HG03025 (cell line): ENCODE data around the gene NTHL1.

Experiments used
- ATAC-seq: cut with Tn5 transposase; IDR thresholded peaks from one replicate; pipeline ENCODE4 v1.9.1; 2021; ENCODE audit warnings: mild to moderate bottlenecking, moderate library complexity; ENCODE audit not compliant: unreplicated experiment, low FRiP score

The NTHL1 gene

DNA sequence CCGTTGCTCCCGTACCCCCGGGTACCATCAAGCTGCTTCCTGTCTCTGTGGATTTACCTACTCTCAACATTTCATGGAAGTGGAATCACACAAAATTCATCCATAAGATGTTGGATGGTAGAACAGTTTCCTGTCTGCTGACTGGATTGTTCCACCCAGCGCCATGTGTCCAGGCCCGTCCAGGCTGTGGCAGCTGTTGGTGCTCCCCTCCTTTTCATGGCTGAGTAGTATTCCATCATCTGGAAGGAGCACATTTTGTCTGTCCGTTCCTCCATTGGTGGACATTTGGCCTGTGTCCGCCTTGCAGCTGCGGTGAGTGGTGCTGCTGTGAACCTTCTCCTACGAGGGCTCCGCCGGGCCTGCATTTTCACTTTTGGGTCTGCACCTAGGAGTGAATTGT is 18.5 kb upstream of the NTHL1 start:
- ATAC-seq: no peak

- ATAC-seq: no peak
These were observed 16.8 kb upstream of the NTHL1 start for GRCh38 chr16:2064368-2064945.

DNA sequence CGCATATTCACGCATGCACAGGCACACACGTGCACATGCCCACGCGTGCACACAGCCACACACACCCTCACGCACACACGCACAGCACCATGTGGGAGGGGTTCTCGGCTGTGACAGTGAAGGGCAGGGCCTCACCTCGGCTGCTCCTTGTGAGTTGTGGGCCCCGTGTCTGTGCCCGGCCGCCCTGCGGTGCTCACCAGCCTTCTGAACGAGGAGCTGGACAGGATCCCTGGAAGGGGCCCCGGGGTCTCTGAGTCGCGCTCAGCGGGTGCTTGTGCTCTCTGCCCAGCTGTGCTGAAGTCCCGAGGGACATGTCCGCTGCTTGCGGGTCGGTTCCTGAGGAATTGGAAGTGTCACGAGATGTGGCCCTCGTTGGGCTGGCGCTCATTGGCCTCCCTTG is 16.2 kb upstream of the NTHL1 start:
- ATAC-seq: no peak

DNA sequence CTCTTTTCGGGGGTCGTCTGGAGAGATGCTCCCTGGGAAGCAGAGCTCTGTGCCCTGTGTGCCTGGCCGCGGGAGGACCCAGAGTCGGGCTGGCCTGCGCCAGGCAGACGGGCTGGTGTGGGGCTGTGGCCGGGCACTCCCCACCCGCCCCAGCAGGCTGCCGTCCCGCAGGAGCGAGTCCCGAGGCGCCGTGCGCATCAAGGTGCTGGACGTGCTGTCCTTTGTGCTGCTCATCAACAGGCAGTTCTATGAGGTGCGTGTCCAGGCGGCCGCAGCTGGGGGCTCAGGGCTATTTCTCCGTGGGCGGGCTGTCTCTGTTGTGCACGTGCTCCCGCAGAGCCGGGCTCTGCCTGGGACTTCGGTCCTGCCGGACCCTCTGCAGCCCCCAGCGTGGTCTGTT is 15.2 kb upstream of the NTHL1 start:
- no peak for ATAC-seq

GRCh38 chr16:2061526-2061925 is 13.9 kb upstream of the NTHL1 start:
- ATAC-seq: no peak

- ATAC-seq: no peak
These were observed 13.4 kb upstream of the NTHL1 start for GRCh38 chr16:2061023-2061422.

DNA sequence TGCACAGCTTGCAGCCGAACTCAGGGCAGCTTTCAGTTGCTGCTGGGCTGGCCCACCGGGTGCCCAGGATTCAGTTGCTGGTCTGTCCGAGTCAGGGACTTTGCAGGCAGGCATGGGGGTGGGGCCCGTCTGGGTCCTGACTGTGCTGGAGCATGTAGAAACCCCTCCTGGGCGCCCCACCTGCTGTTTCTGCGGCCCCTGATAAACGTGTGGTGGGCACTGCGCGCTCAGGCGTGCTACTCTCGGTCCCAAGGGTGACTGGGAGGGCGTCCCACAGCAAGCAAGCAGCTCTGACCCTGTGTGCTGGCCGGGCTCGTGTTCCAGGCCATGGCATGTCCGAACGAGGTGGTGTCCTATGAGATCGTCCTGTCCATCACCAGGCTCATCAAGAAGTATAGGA is 12.7 kb upstream of the NTHL1 start:
- ATAC-seq: no peak

DNA sequence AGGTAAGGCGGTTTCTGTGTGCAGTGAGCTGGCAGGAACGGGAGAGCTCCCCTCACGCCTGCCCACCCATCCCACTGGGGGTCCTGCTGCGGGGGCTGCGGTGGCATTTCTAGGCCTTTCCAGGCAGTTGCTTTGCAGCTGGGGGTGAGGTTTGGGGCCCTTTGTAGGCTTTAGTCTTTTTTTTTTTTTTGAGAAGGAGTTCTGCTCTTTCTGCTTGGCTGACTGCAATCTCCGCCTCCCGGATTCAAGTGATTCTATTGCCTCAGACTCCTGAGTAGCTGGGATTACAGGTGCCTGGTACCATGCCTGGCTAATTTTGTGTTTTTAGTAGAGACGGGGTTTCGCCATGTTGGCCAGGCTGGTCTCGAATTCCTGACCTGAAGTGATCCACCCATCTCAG is 11.2 kb upstream of the NTHL1 start:
- ATAC-seq: no peak

DNA sequence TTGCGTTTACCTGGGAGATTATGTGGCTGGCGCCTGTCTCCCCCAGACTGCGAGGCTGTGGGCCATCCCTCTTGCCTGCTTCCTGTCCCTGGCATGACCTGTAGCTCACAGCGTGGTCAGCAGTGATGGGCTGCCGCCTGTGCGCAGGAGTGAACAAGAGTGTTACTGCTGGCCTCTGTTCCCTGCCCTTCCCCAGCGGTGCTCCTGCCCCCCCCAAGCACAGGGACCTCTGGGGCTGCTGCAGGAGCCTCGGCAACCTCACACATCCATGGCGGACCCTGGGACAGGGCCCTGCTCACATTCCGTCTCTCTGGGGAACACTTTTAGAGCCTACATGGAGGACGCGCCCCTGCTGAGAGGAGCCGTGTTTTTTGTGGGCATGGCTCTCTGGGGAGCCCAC is 10.8 kb upstream of the NTHL1 start:
- no peak for ATAC-seq

DNA sequence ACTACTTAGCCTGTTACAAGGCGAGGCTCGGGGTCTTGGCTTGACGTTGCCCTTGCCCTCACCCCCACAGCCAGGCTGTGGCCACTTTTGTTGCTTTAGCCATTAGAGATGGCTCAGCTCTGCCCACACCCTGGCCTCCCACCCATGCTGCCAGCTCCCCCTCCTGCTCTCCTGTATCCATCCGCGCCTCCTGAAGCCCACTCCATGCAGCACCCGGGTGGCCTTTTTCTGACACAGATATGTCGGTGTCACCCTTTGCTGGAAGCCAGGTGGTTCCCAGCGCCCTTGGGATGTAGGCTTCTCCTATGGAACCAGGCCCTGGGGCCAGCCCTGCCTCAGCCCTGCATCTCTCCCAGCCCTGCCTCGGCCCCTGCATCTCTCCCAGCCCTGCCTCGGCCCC is 9.8 kb upstream of the NTHL1 start:
- ATAC-seq: no peak

DNA sequence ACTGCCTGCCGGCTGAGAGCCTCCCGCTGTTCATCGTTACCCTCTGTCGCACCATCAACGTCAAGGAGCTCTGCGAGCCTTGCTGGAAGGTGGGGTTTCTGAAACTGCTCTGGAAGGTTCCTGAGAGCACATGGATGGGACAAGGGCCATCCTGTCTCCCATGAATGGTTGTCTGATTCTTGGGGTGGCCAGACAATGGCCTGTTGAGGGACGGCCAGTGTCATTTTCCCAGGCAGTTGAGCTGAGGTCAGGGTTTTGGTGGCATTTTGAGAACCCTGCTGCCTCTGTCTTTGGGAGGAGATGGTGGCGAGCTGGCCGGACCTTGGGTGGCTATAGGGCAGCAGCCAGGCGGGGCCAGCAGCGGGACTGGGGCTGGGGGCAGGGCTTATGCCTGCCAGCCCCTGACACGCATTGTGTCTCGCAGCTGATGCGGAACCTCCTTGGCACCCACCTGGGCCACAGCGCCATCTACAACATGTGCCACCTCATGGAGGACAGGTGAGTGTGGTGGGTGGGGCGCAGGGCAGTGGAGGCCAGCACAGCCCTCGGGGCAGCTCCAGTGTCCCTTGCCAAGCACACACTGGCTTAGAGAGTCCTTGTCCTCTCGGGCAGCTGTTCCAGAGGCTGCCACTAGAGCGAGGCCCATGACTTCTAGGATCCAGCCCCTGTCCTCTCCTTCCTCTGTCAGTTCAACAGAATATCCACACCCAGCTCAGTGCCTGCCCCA is 9.2 kb upstream of the NTHL1 start:
- ATAC-seq: no peak

DNA sequence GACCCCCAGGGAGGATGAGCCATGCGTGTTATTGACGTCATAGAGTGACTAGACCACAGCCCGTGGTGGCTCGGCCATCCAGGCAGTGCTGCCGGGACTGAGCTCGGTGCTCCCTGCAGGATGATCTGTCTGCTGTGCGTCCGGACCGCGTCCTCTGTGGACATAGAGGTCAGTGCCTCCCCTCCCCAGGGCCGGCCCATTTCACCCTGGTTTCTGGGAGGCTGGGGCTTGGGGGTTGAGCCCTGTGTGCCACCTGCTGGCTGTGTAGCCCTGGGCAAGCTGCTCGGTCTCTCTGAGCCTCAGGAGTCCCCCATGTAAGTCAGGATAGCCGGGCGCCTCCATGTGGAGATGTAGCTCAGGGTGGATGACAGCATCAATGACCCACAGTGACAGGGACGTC is 8.4 kb upstream of the NTHL1 start:
- no peak for ATAC-seq

GRCh38 chr16:2054543-2055245 is 7.1 kb upstream of the NTHL1 start:
- ATAC-seq: no peak

- no peak for ATAC-seq
These were observed 6.3 kb upstream of the NTHL1 start for GRCh38 chr16:2053897-2054296.

GRCh38 chr16:2053211-2053610 is 5.6 kb upstream of the NTHL1 start:
- no peak for ATAC-seq

GRCh38 chr16:2048116-2048543 is 496 bp upstream of the NTHL1 start:
- no peak for ATAC-seq

- no peak for ATAC-seq
These were observed 723 bp downstream of the NTHL1 start for GRCh38 chr16:2046893-2047329.

- ATAC-seq: no peak
These were observed 1.4 kb downstream of the NTHL1 start for GRCh38 chr16:2045965-2046892.

GRCh38 chr16:2044541-2044940 is 3.1 kb downstream of the NTHL1 start:
- no peak for ATAC-seq

DNA sequence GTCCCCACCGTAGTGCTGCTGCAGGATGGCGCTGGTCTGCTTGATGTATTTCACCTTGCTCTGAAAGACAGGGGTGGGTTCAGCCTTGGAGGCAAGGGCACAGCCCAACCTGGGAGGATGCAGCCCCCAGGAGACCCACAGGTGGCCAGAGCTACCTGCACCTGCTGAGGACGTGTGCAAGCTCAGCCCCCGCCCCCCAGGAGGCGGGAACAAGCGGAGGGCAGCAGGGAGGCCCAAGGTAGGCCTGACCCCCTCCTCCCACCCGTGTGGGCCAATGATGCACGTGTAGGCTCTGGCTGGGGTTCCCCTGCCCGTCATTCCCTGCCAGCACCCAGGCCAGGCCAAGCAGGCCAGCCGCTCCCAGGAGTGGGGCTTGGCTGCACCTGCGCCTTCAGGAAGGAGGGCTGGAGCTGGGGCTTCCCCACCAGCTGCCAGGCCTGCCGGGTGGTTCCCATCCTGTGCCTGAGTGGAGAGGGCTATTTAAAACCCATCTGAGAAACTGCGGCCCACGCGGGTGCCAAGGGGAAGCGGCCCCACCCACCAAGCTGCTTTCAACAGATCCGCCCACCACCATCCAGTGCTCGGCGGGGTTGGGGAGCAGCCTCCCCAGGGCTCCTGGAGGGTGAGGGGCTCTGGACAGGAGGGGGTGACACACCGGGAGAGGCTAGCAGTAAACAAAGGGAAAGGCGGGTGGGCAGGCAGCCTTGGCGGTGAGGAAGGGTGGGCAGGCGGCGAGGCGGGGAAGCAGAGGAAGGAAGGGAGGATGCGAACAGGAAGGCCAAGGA is 3.8 kb downstream of the NTHL1 start:
- no peak for ATAC-seq
